SHP77 treated with DMSO at 0.1 percent for 48 hours (cell line): Measurements from ENCODE around the gene GALNT17.

Experiments
- DNase-seq: peaks from one replicate; lab custom pipeline; 2025; lab: John Stamatoyannopoulos, UW

The GALNT17 gene

GRCh38 chr7:71507680-71508602, 376.0 kb downstream of the GALNT17 start:
- no peak for DNase-seq

GRCh38 chr7:71509381-71509780, 377.4 kb downstream of the GALNT17 start:
- DNase-seq, result no peak

GRCh38 chr7:71511361-71511807, 379.4 kb downstream of the GALNT17 start:
- no peak for DNase-seq

DNA sequence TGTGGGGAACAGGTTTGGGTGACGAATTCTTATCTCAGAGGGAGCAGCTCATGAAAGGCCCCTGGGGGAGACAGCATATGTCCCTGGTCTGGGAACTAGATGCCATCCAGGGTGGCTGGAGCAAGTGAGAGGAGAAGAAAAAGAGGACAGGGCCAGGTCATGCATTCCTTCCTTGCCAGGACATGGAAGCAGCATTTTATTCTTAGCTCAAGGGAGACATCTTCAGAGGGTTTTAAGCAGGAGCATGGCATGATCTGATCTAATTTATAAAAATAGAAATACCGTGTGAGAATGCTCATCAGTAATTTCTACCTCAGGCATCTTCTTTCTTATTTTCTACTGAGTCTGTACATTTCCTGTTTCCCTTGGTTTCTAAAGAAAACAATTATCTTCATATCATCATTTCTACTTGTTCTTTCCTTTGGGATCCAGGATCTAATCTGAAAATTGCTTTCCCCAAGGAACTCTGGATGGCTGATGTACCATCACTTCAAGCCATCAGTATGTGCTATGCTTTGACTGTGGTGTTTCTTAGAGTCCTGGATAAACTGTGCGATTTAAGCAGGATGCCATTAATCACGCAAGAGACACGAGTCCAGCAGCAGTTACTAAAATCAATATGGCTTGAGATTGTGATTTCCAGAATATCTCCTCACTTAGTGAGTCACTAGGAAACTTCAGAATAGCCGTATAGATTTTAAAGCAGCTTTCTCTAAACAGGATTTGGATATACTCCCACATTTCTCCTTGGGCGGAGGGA, 386.2 kb downstream of the GALNT17 start:
- DNase-seq, result no peak

GRCh38 chr7:71518880-71519279, 386.9 kb downstream of the GALNT17 start:
- DNase-seq, result no peak

GRCh38 chr7:71521506-71521905, 389.6 kb downstream of the GALNT17 start:
- no peak for DNase-seq

- no peak for DNase-seq
These were observed 394.2 kb downstream of the GALNT17 start for GRCh38 chr7:71526106-71526505.

GRCh38 chr7:71527213-71527612, 395.3 kb downstream of the GALNT17 start:
- no peak for DNase-seq

GRCh38 chr7:71535616-71536015, 403.7 kb downstream of the GALNT17 start:
- DNase-seq, result no peak

- no peak for DNase-seq
These were observed 406.3 kb downstream of the GALNT17 start for GRCh38 chr7:71538210-71538609.

- DNase-seq, result no peak
These were observed 407.7 kb downstream of the GALNT17 start for GRCh38 chr7:71539615-71540014.

- no peak for DNase-seq
These were observed 409.9 kb downstream of the GALNT17 start for GRCh38 chr7:71541707-71542353.

- DNase-seq, result no peak
These were observed 411.5 kb downstream of the GALNT17 start for GRCh38 chr7:71543396-71543795.

DNA sequence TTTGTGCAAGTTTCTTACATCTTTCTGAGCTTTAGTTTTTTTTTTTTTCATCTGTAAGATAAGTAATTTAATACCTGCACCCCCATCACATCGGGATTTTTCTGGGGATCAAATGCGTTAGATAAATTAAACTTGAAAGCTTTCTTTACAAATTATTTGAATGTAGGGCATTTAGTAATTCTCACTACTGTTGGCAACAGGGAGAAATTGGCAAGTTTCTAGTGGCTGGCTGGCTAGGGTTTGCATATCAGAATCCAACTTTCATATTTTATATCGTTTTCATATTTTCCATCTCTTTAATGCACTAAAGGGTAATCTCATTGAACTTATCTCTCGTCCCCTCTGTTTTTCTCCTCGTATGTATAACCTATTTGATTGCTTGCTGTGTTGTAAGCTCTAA, 412.9 kb downstream of the GALNT17 start:
- no peak for DNase-seq

DNA sequence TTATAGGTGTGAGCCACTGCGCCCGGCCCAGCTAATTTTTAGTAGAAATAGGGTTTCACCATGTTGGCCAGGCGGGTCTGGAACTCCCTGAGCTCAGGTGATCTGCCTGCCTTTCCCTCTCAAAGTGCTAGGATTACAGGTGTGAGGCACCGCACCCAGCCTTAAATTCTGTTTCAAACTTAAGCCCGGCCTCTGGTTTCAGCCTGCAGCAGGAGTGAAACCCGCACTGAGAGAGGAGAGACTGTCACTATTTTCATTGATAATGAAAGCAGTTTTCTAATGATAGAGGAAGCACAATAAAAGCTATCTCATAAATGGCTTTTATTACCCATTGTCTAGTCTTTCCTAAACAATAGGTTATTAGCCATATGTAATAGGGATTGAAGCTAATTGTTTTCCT, 415.5 kb downstream of the GALNT17 start:
- no peak for DNase-seq

GRCh38 chr7:71548746-71549145, 416.8 kb downstream of the GALNT17 start:
- no peak for DNase-seq

DNA sequence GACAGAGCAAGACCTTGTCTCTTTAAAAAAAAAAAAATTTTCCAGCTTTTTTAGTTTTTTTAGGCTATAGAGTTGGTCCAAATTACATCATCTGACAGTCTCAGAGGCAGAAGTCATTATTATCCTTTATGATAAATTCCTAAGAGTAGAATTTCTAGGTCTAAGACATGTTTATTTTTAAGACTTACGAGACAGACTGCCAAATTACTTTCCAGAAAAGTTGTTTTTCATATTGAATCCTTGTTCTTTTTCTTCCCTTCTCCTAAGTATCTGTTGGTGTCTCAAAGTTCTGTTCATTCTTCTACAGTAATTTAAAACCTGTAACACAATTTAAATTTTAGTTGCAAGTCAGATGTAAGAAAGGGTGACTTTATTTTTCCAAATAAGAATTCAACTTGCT, 421.4 kb downstream of the GALNT17 start:
- no peak for DNase-seq

DNA sequence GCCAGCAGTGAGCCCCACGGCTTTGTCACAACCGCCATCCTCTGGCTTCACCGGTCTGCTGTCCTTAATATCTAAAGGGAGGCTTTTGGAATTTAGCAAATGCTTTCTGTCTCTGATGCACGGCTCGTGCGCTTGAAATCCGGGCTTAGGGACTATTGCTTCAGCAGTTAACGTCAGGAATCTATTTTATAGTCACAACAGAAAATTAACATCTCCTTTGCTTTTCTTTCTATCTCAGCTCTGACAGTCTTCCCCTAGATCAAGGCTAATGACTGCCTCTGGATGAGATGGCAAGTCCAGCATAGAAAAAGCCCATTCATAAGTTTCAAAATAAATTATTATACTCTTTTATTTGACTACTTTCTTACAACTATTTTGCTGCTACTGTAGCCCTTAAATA, 423.8 kb downstream of the GALNT17 start:
- no peak for DNase-seq

DNA sequence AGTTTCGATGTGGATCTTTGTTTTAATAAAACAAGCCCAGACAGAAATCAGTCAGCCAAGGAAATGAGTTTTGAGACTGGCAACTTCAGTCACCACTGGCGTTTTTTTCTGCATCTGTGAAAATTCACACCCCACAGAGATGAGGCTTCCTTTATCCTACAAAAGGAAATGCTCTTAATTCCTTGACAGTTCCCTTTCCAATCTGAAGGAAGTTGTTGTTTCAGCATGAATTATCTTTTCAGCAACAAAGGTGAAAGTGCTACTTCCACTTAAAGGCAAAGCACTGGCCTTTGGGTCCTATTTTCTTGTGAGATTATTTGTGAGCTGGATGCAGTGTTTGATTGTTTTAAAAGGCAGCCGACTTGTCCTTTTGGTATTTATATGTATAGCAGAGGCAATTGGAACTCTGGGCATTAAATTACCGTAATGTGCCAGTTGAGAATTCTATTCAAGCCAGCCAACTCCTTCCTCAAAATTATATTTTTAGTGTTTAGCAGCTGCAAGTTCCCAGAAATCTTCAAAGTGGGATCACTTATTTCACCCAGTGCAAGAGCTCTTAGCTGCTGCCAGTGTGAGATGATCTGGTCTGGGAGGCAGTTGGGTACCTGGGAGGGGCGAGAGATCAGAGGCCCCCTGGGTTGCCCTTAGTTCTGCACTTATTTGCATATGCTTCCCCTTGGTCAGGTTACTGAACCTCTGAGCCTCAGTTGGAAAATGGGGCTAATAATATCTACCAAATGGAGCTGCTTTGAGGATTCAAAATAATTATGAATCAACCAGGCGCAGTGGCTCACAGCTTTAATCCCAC, 427.1 kb downstream of the GALNT17 start:
- DNase-seq, result no peak

DNA sequence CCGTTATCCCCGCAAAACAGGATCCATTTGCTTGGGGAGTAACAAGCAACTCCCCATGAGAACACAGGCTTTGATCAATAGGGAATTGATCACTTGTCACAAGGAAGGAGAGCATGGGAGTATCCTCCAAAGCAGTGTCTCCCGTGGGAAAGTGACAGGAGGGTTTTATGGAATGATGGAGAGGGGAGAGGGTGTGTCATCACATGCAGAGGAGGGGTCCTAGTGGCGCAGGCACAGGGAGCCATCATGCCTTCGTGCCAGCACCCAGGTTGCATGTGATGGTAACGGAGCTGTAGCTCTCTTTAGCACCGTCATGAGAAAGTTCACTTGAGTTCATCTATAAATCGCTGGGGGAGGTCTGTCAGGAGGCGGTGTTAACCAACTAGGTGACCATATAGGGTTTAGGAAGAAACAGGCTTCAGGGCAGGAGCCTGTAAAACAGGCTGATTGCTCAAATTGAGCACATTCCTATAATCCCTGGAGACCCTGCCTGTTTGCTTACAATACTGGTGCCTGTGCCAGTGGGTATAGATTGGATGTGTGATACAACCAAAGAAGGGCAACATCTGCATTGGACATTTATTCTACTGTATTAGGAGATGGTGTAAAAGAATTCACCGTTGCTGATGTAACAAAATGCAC, 428.5 kb downstream of the GALNT17 start:
- DNase-seq, result no peak

DNA sequence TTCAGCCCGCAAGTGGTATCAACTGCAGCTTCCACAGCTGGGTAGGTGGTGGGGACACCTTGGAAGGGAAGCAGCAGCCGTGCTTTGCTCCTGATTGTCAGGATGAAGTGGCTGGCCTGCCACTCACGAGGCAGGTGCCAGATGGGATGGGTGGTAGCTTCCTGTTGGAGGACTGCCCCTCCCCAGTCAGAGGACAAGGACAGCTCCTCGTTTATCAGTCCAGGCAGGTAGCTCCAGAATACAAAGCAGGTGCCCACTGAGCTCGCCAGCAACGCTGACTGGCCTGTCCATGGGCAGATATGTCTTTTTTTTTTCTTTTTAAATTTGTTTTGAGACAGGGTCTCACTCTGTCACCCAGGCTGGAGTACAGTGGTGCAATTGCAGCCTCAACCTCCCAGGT, 431.3 kb downstream of the GALNT17 start:
- DNase-seq, result no peak
